SK-N-SH treated with all-trans-retinoic acid at 6 μM for 48 hours (cell line): ENCODE results near the gene RFFL.

ENCODE experiments used
- ATAC-seq: fragments of 200-7000 bp; cut with Tn5 transposase; 3 replicates; pipeline ENCODE4 v1.9.1; 2020; ENCODE audit warnings: mild to moderate bottlenecking, moderate library complexity
- ARNTL ChIP-seq: fragments of 450-650 bp; formaldehyde crosslinking; IDR thresholded peaks from 2 replicates; pipeline ENCODE4 v1.5.0; 2020; ENCODE audit warnings: low read depth, mild to moderate bottlenecking, moderate library complexity, borderline replicate concordance
- BACH2 ChIP-seq: fragments of 250-450 bp; sonication (Bioruptor Pico); IDR thresholded peaks from 2 replicates; pipeline ENCODE4 v1.9.0; 2021; ENCODE audit warnings: mild to moderate bottlenecking, borderline replicate concordance
- CSRNP3 ChIP-seq: fragments of 250-450 bp; sonication (Bioruptor Pico); IDR thresholded peaks from 2 replicates; pipeline ENCODE4 v1.5.1; 2021; ENCODE audit warnings: mild to moderate bottlenecking, moderate library complexity
- ESRRG ChIP-seq: fragments of 250-450 bp; sonication (Bioruptor Pico); IDR thresholded peaks from 2 replicates; pipeline ENCODE4 v1.6.1; 2021; ENCODE audit warnings: mild to moderate bottlenecking
- GLIS3 ChIP-seq: fragments of 250-450 bp; sonication (Bioruptor Pico); IDR thresholded peaks from 2 replicates; pipeline ENCODE4 v1.5.0; 2020; ENCODE audit warnings: mild to moderate bottlenecking, moderate library complexity
- ISL1 ChIP-seq: fragments of 250-450 bp; sonication (Bioruptor Pico); IDR thresholded peaks from 2 replicates; pipeline ENCODE4 v2.1.2; 2022; ENCODE audit warnings: mild to moderate bottlenecking, moderate library complexity
- PATZ1 ChIP-seq: fragments of 250-450 bp; sonication (Bioruptor Pico); IDR thresholded peaks from 2 replicates; pipeline ENCODE4 v1.8.0; 2020; ENCODE audit warnings: mild to moderate bottlenecking, moderate library complexity, borderline replicate concordance
- PPARA ChIP-seq: fragments of 250-450 bp; sonication (Bioruptor Pico); IDR thresholded peaks from 2 replicates; pipeline ENCODE4 v1.5.0; 2020; ENCODE audit warnings: mild to moderate bottlenecking, borderline replicate concordance
- SNAI2 ChIP-seq: fragments of 250-450 bp; sonication (Bioruptor Pico); IDR thresholded peaks from 2 replicates; pipeline ENCODE4 v1.5.0; 2020; ENCODE audit warnings: mild to moderate bottlenecking, moderate library complexity
- TCF4 ChIP-seq: fragments of 250-450 bp; sonication (Bioruptor Pico); IDR thresholded peaks from 2 replicates; pipeline ENCODE4 v1.8.0; 2021; ENCODE audit warnings: mild to moderate bottlenecking, moderate library complexity, borderline replicate concordance
- TOX ChIP-seq: fragments of 250-450 bp; sonication (Bioruptor Pico); IDR thresholded peaks from 2 replicates; pipeline ENCODE4 v1.8.0; 2021; ENCODE audit warnings: mild to moderate bottlenecking, moderate library complexity, borderline replicate concordance
- TSHZ2 ChIP-seq: fragments of 250-450 bp; sonication (Bioruptor Pico); IDR thresholded peaks from 2 replicates; pipeline ENCODE4 v1.5.0; 2020; ENCODE audit warnings: mild to moderate bottlenecking, moderate library complexity
- ZC3H10 ChIP-seq: fragments of 250-450 bp; sonication (Bioruptor Pico); IDR thresholded peaks from 2 replicates; pipeline ENCODE4 v1.5.1; 2021; ENCODE audit warnings: mild to moderate bottlenecking, moderate library complexity
- ZFP3 ChIP-seq: fragments of 250-450 bp; sonication (Bioruptor Pico); IDR thresholded peaks from 2 replicates; pipeline ENCODE4 v1.5.0; 2020; ENCODE audit warnings: mild to moderate bottlenecking, moderate library complexity
- ZNF565 ChIP-seq: fragments of 450-650 bp; formaldehyde crosslinking; conservative IDR thresholded peaks from 2 replicates; pipeline ENCODE4 v1.5.0; 2020; ENCODE audit warnings: low read depth, mild to moderate bottlenecking, moderate library complexity
- ZNF70 ChIP-seq: fragments of 450-650 bp; formaldehyde crosslinking; IDR thresholded peaks from 2 replicates; pipeline ENCODE4 v1.5.0; 2020; ENCODE audit warnings: mild to moderate bottlenecking, moderate library complexity
- TF ChIP-seq, protein P1 (sequence below): fragments of 250-450 bp; sonication (Bioruptor Pico); IDR thresholded peaks from 2 replicates; pipeline ENCODE4 v1.5.1; 2020; ENCODE audit warnings: low read depth, mild to moderate bottlenecking, moderate library complexity
- TF ChIP-seq, protein P2 (sequence below): fragments of 250-450 bp; sonication (Bioruptor Pico); IDR thresholded peaks from 2 replicates; pipeline ENCODE4 v1.8.0; 2021; ENCODE audit warnings: low read depth, mild to moderate bottlenecking, moderate library complexity, borderline replicate concordance

The RFFL gene

GRCh38 chr17:35083071-35083470, 19.6 kb upstream of the RFFL start:
- TF ChIP-seq GLIS3 (CRISPR knock-in tag) (no peak), TSHZ2 (CRISPR knock-in tag) (no peak), ESRRG (no peak), ZFP3 (CRISPR knock-in tag) (no peak), ARNTL (no peak), ZNF70 (no peak), PPARA (no peak), TOX (CRISPR knock-in tag) (no peak)
- TF ChIP-seq, protein P1, sequence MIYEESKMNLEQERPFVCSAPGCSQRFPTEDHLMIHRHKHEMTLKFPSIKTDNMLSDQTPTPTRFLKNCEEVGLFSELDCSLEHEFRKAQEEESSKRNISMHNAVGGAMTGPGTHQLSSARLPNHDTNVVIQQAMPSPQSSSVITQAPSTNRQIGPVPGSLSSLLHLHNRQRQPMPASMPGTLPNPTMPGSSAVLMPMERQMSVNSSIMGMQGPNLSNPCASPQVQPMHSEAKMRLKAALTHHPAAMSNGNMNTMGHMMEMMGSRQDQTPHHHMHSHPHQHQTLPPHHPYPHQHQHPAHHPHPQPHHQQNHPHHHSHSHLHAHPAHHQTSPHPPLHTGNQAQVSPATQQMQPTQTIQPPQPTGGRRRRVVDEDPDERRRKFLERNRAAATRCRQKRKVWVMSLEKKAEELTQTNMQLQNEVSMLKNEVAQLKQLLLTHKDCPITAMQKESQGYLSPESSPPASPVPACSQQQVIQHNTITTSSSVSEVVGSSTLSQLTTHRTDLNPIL (CRISPR knock-in tag) = no peak
- TF ChIP-seq, protein P2, sequence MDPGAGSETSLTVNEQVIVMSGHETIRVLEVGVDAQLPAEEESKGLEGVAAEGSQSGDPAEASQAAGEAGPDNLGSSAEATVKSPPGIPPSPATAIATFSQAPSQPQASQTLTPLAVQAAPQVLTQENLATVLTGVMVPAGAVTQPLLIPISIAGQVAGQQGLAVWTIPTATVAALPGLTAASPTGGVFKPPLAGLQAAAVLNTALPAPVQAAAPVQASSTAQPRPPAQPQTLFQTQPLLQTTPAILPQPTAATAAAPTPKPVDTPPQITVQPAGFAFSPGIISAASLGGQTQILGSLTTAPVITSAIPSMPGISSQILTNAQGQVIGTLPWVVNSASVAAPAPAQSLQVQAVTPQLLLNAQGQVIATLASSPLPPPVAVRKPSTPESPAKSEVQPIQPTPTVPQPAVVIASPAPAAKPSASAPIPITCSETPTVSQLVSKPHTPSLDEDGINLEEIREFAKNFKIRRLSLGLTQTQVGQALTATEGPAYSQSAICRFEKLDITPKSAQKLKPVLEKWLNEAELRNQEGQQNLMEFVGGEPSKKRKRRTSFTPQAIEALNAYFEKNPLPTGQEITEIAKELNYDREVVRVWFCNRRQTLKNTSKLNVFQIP (CRISPR knock-in tag) = no peak
- ATAC-seq = peak; percentile 8; the same call in 2 of the 3 replicates

- TF ChIP-seq TCF4 (no peak), ZFP3 (CRISPR knock-in tag) (no peak), ISL1 (CRISPR knock-in tag) (peak; percentile 97), CSRNP3 (CRISPR knock-in tag) (peak; percentile 30; the same call in 1 of the 2 replicates), SNAI2 (peak; percentile 83)
- peak; percentile 74 for ATAC-seq
Measured at GRCh38 chr17:35082073-35082657, 18.7 kb upstream of the RFFL start.

- ATAC-seq = no peak
- TF ChIP-seq BACH2 (CRISPR knock-in tag) (no peak), PPARA (no peak), ZNF70 (no peak), ZNF565 (CRISPR knock-in tag) (no peak)
Measured at GRCh38 chr17:35081638-35082037, 18.1 kb upstream of the RFFL start.

- ATAC-seq = no peak
- TF ChIP-seq ZC3H10 (CRISPR knock-in tag) (no peak), PATZ1 (CRISPR knock-in tag) (no peak)
- TF ChIP-seq, protein P2 (CRISPR knock-in tag) = no peak
Measured at GRCh38 chr17:35080536-35080935, 17.0 kb upstream of the RFFL start.
